GM21619 (cell line): ENCODE data around the gene EVA1B.
A peak's percentile ranks its signal among the peaks of the same experiment; 100 is the strongest.

Experiments used
- ATAC-seq: cut with Tn5 transposase; IDR thresholded peaks from one replicate; pipeline ENCODE4 v1.9.1; 2021; ENCODE audit not compliant: unreplicated experiment

The EVA1B gene

DNA sequence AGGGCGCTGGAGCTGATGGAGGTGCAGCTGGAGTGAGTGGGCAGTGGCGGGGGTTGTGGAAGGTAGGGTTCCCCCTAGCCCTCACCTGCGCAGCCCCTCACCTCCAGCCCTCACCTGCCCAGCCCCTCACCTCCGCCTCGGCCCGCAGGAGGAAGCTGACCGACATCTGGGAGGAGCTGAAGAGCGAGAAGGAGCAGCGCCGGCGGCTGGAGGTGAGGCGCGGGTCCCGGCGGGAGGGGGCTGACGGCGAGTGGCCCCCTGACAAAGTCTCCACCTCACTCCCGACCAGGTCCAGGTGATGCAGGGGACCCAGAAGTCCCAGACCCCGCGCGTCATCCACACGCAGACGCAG lies 2.7 kb downstream of the EVA1B start:
- ATAC-seq: no peak

DNA sequence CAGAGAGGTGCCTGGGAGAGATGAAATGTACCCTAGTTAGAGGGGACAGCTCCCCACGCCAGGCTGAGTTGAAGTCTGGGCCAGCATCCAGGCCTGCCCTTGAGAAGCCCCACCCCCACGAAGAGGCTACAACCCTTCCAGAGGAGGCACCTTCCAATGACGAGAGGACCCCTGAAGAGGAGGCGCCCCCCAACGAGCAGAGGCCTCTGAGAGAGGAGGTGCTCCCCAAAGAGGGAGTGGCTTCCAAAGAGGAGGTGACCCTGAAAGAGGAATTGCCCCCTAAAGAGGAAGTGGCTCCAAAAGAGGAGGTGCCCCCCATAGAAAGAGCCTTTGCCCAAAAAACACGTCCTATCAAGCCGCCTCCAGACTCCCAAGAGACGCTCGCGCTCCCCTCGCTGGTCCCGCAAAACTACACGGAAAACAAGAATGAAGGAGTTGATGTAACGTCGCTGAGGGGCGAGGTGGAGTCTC lies 3.1 kb downstream of the EVA1B start:
- ATAC-seq: no peak

DNA sequence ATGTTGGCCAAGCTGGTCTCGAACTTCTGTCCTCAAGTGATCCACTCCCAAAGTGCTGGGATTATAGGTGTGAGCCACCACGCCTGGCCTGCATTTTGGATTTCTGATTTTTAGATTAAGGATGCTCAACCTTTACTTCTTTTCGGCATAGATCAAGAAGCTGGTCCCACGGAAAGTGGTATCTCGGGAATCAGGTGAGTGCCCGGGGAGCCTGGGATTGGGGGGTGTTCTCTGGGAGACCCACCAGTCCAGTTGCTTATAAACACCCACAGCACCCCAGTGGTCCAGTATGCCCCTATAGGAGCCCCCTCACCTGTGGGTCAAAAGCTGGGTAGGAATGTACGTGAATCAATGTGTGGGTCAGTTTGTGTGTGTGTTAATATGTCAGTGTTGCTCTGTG lies 14.0 kb downstream of the EVA1B start:
- no peak for ATAC-seq

DNA sequence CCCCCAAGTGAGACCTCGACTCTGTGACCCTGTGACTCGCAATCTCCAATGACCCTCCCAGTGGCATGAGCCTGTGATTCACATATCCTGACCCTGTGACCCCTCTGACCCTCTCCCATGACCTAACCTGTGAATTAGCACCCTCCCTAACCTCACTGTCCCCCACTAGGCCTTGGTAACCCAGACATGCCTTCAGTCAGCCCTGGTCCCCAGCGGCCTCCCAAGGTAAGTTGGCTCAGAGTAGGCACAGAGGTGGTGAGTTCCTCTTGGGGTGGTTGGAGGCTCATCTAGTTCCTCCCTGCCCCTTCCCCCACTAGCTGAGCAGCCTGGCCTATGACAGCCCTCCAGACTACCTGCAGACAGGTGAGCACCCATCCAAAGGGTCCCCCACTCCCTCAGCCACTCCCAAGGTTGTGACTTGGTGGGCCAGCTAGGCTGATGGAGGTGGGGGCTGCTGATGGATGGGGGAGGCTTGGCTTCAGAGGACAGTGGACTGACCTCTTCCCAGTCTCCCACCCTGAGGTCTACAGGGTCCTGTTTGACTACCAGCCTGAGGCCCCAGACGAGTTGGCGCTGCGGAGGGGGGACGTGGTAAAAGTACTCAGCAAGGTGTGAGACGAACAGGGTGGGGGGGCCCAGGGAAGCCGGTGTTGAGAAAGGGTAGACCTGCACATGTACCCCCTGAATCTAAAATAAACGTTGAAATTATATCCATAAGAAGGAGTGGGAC lies 15.7 kb downstream of the EVA1B start:
- no peak for ATAC-seq

DNA sequence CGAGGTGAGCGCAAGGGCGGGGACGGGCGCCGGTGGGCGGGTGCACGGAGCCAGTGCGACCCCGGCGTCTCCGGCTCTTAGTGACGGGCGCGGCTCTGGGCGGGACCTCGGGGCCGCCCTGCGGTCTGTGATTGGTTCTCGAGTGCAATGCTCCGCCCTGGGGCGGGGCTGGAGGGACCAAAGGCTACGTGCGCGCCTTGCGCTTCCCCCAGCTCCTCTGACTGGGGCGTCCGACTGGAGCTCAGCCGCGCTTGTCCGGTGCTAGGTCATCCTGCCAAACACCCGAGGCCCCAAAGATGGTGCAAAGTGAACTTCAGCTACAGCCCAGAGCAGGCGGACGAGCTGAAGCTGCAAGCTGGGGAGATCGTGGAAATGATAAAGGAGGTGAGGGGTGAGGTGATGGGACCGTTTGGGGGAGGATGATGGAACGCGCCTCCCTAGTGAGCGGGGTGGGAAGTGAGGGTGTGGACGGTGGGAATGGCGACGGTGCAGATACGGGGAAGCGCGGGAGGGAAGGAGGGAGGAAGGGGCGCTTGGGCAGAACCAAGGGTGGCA lies 16.5 kb downstream of the EVA1B start:
- ATAC-seq: peak; percentile 93

DNA sequence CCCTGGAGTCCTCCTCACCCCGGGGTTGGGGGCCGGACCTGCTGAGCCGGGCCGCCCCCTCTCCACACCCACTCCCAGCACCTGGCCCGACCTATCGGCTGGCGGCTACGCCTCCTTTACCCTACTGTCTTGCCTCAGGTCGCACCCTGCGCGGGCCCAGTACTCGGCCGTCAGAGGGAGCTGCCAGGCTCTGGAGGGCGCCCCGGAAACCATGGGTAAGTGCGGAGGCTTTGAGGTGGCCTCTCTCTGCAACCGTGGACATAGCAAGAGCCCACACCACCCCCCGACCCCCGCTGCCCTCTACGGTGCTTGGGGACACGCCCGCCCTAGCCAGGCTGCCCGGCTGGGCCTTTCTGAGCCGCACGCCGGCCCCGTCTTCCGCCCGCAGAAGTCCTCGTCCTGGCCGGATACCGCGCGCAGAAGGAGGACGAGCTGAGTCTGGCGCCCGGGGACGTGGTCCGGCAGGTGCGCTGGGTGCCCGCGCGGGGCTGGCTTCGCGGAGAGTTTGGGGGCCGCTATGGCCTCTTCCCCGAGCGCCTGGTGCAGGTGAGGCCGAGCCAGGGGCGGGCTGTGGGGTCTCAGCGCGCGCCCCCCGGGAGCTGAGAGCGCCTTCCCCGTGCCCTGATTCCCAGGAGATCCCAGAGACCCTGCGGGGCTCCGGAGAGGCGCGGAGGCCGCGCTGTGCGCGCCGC lies 17.1 kb downstream of the EVA1B start, which contains the start of gene SH3D21:
Gene SH3D21, plus strand, starts transcription at position 159 of the 692 bp plus-strand sequence. Its CDS starts 53 bp downstream, at position 212.
- ATAC-seq: peak; percentile 39

DNA sequence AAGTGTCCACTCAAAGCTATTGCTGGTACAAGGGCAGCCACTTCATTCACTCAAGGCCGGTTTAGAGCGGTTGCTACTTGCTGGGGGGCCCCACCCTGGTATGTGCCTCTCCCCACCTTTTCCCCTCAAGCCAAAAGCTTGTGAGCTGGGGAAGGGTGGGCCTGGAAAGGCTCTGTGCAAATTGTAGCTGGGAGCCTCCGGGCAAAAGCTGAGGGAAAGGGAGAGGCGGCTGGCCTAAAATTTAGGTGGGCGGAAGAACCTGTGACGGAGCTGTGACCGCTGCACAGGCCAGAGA lies 17.6 kb downstream of the EVA1B start:
- ATAC-seq: no peak

DNA sequence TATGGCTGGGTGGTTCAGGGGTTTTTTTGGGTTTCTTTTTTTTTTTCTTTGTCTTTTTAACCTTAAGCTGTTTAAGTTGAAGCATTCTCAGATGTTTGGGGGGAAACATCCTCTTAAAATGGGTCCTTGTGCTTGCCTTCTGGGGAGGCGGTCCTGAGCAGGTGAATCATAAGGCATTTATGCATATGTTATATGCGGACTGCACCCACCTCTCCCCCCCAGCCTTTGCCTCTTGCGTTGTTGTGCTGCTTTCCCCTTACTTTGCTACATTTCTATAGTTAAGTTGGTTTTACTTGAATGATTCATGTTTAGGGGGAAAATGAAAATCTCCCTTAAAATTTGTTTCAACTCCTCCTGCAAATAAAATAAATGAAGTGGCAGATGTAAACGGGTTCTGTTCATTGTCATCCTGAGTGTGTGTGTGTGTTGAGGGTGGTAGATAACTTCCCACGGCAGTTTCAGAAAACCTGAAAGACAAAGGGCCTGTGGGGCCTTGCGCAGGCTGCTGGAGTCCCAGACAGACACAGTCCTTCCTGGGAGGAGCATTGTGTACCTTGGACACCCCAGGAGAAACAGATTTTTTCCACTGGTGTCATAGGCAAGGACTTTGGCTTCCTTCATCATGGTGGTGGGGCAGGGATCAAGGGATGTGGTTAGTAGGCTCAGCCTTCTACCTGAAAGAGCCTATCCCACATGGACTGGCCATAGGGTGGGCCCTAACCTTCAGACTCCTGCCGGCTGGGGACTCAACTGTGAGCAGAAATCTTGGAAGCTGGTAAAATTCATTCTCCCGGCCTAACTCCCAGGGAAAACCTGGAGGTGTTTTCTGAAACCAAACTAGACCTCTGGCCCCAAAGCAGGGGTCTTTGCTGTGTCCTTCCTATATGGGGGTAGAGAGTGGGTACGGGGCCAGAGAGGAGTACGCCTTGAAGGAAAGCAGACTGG lies 18.2 kb downstream of the EVA1B start:
- ATAC-seq: no peak

DNA sequence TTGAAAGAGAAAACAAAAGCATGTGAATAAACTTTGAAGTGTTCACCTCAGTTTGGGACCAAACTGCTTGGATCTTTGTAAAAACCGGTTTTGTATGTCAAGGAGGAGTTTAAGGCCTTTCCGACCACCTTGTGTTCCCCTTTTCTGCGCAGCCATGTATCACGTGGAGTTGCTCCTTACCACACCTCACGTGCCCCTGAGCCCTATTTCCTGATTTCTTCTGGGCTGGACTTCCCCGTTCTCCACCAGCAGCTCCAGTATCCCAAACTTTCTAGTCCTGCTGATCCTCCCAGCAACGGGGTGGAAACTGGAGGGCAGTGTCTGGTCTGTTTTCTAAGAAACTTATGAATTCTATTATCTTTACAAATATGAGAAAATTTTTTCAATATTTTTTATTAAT lies 18.9 kb downstream of the EVA1B start:
- no peak for ATAC-seq

DNA sequence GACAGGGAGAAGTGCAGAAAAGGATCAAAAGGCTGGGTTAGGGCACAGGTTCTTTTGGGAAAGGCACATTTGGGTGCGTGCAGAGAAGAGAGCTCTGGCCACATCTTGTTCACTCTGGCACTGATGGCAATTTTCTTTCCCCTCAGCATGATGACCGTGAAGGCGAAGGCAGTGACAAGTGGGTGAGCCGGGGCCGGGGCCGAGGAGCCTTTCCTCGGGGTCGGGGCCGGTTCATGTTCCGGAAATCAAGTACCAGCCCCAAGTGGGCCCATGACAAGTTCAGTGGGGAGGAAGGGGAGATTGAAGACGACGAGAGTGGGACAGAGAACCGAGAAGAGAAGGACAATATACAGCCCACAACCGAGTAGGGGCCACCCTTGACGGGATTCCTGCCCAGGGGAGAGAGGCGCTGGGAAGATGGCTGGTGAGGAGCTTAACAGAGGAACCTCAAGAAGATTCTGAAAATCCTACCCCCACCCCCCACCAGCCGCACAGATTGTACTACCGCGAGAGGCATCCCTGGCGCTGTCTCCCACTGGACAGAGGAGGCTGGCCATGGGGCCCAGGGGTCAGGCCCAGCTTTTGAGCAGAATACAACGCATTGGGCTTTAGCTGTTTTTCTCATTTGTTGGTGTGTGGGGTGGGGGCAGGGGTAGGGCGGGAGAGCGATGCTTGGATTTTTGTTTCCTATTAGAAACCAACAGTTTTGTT lies 19.6 kb downstream of the EVA1B start:
- ATAC-seq: no peak

DNA sequence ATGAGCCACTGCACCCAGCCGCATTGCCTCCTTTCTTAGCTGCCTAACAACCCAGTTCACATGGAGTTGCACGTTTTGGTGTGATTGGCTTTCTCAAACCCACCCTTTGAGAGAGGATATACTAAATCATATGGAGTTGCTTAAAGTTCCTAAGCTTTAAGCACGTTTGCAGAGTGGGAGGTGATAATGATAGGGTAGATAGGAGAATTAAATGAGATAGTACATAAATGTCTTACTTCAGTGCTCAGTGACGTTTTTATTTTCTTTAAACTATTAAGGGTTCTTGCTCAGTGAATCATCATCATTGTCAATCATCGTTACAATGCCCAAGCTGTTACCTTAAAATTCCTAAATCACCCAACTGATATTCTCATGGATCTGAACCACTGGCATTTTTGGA lies 20.2 kb downstream of the EVA1B start:
- ATAC-seq: no peak

DNA sequence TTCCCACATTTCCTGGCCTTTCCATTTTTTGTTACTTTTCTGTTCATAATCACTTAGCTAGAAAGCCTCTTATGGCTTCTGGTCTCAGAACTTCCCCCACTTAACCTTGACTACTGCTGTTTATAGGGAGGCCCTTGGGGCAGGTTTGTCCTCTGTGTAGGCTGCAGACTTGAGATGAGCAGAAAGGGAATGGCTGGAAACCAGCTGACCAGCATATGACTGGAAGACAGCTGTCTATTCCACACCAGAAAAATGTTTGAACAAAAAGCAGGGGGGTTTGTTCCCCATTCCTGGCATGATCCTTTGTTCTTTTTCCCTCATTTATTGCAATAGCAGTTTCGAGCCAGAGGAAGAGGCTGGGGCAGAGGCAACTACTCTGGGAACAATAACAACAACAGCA lies 22.2 kb downstream of the EVA1B start:
- no peak for ATAC-seq

DNA sequence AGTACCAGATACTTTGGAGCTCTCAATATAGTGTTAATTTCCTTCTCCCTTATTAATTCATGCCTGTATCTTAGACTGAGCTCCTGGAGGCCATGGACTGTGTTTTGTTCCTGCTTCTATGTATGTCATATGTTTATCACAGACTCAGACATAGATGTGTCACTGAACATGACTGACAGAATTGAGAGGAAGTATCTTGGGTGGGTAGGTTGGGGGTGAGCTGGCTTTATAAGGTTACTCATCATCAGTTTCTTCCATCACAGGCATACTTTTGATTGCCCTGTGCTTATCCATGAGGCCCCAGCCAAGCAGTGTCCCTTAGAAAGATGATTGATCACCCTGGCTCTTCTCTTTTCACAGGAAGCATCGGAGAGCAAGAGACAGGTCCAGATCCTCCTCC lies 22.9 kb downstream of the EVA1B start:
- ATAC-seq: no peak

DNA sequence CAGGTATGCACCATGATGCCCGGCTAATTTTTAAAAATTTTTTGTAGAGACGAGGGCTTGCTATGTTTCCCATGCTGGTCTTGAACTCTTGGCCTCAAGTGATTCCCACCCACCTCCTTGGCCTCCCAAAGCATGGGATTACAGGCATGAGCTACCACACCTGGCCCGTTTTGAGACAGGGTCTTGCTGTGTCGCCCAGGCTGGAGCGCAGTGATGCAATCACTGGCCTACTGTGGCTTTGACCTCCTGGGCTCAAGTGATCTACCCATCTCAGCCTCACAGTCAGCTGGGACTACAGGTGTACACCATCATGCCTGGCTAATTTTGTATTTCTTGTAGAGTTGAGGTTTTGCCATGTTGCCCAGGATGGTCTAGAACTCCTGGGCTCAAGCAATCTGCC lies 24.8 kb downstream of the EVA1B start:
- no peak for ATAC-seq

DNA sequence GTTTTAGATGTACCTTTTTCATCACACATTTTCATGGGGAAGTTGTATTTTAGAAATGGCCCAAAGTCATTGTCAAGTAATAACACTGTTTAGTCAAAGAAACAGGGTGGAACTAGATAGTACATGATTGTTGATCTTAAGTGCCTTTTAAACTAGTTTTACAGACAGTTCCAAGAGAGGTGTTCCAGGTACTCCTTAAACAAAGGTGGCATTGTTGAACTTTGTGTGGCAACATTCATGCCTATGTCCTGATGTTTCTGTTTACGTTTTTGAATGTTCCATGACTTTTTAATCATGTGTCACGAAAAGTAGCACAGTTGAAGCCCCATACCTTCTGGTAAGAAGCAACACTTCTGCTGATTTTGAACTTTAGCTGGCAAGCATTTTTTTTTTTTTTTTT lies 26.4 kb downstream of the EVA1B start:
- no peak for ATAC-seq

DNA sequence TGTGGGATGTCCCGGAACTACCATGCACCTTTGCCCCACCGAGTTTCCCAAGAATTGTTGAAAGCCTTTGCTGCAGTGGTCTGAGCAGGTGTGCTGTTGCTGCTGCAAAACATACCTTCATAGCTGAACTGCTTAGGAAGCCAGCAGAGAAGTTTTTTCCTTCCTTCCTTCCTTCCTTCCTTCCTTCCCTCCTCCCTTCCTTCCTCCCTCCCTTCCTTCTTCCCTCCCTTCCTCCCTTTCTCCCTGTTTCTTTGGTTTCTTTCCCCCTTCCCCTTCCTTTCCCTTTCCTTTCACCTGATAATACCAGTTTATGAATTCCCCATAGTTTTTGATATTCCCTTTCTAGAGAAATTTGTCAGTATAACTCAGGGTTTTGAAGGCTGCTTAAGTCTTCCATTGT lies 28.1 kb downstream of the EVA1B start:
- ATAC-seq: no peak

DNA sequence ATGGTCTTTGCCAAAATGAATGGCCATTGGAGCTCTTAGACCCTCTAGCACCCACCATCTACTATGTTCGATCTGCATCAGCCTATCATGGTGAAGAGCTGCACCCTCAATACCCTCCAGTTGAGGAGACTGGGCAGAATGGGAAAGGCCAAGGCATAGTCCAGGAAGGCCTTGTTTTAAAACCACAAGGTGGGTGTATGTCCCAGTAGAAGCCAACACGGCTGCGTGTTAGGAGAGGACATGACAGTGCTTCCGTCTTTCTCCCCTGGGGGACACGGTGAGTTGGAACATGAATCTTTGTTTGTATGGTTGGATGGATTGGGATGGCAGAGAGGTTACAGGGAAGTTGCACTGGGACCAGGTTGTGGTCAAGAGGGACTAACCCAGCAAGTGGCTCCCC lies 35.9 kb downstream of the EVA1B start:
- ATAC-seq: no peak

DNA sequence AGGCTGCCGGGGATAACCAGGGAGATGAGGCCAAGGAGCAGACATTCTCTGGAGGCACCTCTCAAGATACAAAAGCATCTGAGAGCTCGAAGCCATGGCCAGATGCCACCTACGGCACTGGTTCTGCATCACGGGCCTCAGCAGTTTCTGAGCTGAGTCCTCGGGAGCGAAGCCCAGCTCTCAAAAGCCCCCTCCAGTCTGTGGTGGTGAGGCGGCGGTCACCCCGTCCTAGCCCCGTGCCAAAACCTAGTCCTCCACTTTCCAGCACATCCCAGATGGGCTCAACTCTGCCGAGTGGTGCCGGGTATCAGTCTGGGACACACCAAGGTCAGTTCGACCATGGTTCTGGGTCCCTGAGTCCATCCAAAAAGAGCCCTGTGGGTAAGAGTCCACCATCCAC lies 36.6 kb downstream of the EVA1B start:
- no peak for ATAC-seq

DNA sequence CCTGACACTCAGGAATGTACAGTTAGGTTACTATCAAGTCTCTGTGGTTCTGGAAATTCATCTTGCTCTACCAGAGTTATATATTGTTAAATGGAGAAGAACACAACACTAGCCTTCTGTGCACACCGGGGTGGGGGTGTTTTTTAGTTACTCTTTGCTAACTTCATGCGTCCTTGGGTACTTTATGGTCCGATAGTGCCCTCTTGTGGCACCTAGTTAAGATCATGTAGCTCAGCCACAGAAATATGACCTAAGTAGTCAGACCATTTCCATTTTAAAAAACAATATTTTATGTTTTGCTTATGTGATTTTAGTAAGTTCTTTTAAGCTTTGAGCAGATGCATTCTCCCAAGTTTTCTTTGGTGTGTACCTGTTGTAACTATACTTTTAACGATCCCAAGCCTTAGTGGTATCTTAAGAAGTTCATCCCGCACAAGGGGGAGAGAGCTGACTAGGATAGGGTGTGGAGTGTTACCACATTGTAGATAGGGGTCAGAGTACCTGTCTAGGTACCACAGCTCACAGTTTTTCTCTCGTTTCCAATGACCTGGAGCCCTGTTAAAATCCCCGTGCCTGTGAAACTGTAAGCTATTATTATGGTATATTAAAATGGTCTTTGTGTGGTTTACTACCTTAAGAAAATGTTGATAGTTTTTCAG lies 37.9 kb downstream of the EVA1B start:
- ATAC-seq: no peak

DNA sequence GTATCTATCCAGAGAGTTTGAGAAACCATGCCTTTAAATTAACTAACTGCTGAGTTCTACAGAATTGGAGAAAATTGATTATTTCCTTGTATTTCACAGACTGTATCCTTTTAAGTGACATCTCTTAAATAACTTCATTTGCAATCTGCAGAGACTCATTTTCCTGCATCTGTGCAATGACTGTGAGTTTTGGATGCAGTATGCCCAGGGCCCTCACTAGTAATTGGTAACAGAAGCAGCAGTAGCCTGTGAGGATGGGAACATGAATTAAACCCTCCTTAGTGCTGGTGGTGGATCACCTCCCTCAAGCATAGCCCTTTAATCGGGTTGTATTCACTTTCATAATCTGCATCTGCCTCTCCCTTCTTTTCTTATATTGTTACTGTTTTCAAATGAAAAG lies 38.9 kb downstream of the EVA1B start:
- ATAC-seq: no peak
